Measurements from ENCODE around the gene FERMT1. TPM values are rescaled to one million over a fixed set of nuclear protein-coding genes. Genes with fewer than 3 reads are reported as not detected.

The FERMT1 gene
- total and polyA plus RNA-seq, 2 donors (not counting 3 experiments of a cell fraction or from before 2014, with no cell fraction given), result 0.11 to 1.5 TPM

DNA sequence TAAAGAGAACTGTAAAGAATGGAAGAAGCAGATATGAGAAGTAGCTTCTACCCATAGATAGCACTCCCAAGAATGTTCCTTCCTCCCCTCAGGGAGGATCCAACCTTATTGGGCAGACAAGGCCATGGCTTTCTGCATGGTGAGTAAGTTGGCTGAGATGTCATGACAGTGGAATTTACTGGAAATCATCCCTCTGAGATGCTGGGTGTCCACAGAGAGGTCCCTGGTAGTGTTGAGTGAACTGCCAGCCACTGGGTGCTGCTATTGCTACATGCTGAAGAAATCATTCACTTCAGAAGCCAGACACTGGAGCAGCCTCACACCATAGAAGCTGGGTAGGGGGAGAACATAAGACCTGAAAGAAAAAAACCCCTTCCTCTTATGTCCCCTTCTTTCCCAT is 46.4 kb upstream of the FERMT1 start:
- H4K20me1 ChIP-seq (replicated peaks; ENCODE audit: control insufficient read depth, extremely low read depth, insufficient read depth, low read length), result no peaks in the 10 kb centered on the region
- H2AFZ ChIP-seq (ENCODE audit: low read depth, low read length), result no peak overlapping the region
- no peak overlapping the region for H3K4me2 ChIP-seq (ENCODE audit: insufficient read depth, low read length)
- ChIA-PET POLR2A (no interaction called here), CTCF (interaction anchor here (1.3 kb wide), 1 partner anchor 1117 kb away, joined by 8 read pairs; no protein-coding TSS in a partner anchor)
- peaks cover 0 to 2% of the 10 kb centered on the region in 2 experiments for H3K27me3 ChIP-seq (ENCODE audit: control insufficient read depth in 2 of 2, insufficient read depth in 2 of 2, low read length in 2 of 2)
- intact Hi-C loops (cut with micrococcal nuclease), result no loop called here
- H3K27ac ChIP-seq (ENCODE audit: insufficient read depth, low read depth, low read length), result no peak overlapping the region
- no peak for DNase-seq (ENCODE audit: low read depth, low spot score)
- BruUV-seq (replicated peaks), result no TSS peak
- no peaks in the 10 kb centered on the region for H3K79me2 ChIP-seq (ENCODE audit: control insufficient read depth, insufficient read depth, low read length)
- dilution Hi-C loops (cut with MboI; ENCODE audit: extremely low pct_ligation_motif_present, low sequenced_read_pairs), result no loop called here
- no peak overlapping the region for H3K9ac ChIP-seq (replicated peaks; ENCODE audit: extremely low read depth, insufficient read depth, low read length)
- H3K36me3 ChIP-seq (ENCODE audit: control insufficient read depth in 2 of 2, extremely low read depth in 1 of 2, insufficient read depth in 2 of 2, low read length in 2 of 2), result no peaks in the 10 kb centered on the region
- no peak for FAIRE-seq
- no peaks in the 10 kb centered on the region for H3K9me1 ChIP-seq (replicated peaks; ENCODE audit: control insufficient read depth, extremely low read depth, insufficient read depth, low read length)
- H3K9me3 ChIP-seq (replicated peaks; ENCODE audit: control insufficient read depth, insufficient read depth, low read length), result no peaks in the 10 kb centered on the region
- H3K4me3 ChIP-seq (replicated peaks in 1 of 3; ENCODE audit: insufficient read depth in 1 of 3, low read depth in 1 of 3, low read length in 3 of 3), result no peak overlapping the region
- no peaks in the 10 kb centered on the region for H3K4me1 ChIP-seq (ENCODE audit: control insufficient read depth, extremely low read depth, insufficient read depth, low read length)
- TF ChIP-seq CTCF (IDR thresholded peaks at IDR 0.05; ENCODE audit: extremely low read depth in 1 of 2, insufficient read depth in 1 of 2, low read depth in 1 of 2, low read length in 2 of 2) (peak in 1 of 2 donors; percentile 18), JUN (IDR thresholded peaks at IDR 0.05; ENCODE audit: borderline replicate concordance, insufficient read depth, insufficient read length, low read depth) (no peak), GATA2 (IDR thresholded peaks at IDR 0.05; ENCODE audit: insufficient read depth, insufficient read length, low read depth, low read length) (no peak), POLR2AphosphoS5 (IDR thresholded peaks at IDR 0.05; ENCODE audit: insufficient read depth, low read depth, low read length) (no peak), FOS (IDR thresholded peaks at IDR 0.05; ENCODE audit: borderline replicate concordance, insufficient read depth, low read length) (no peak), EZH2 (IDR thresholded peaks at IDR 0.05; ENCODE audit: borderline replicate concordance, low read depth, low read length, severe bottlenecking) (no peak), MYC (IDR thresholded peaks at IDR 0.05; ENCODE audit: low read depth, low read length) (no peak), POLR2A (IDR thresholded peaks at IDR 0.05; ENCODE audit: low read depth, low read length) (no peak)
- TF ChIP-seq, protein P1, sequence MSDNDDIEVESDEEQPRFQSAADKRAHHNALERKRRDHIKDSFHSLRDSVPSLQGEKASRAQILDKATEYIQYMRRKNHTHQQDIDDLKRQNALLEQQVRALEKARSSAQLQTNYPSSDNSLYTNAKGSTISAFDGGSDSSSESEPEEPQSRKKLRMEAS (IDR thresholded peaks at IDR 0.05; ENCODE audit: insufficient read depth, insufficient read length), result no peak

Measured in endothelial cell of umbilical vein (primary cell).